Astrocyte of the spinal cord (primary cell): Measurements from ENCODE around the gene TWF2.

Experiments used
- DNase-seq: peaks from one replicate; pipeline ENCODE4 v3.0.0; 2011; ENCODE audit warnings: low read depth, low spot score
- H3K4me3 ChIP-seq: 2 replicates; pipeline ENCODE4 v1.5.1; 2011; ENCODE audit warnings: low read depth, mild to moderate bottlenecking, low read length, moderate library complexity
- CTCF ChIP-seq: IDR thresholded peaks from 2 replicates; pipeline ENCODE4 v1.5.1; 2012; ENCODE audit warnings: low read depth, mild to moderate bottlenecking, low read length, inconsistent platforms
- in situ Hi-C: cut with HindIII; loops from 2 replicates; pipeline ENCODE4 v1.10.0; 2017; ENCODE audit warnings: low sequenced_read_pairs

The TWF2 gene

DNA sequence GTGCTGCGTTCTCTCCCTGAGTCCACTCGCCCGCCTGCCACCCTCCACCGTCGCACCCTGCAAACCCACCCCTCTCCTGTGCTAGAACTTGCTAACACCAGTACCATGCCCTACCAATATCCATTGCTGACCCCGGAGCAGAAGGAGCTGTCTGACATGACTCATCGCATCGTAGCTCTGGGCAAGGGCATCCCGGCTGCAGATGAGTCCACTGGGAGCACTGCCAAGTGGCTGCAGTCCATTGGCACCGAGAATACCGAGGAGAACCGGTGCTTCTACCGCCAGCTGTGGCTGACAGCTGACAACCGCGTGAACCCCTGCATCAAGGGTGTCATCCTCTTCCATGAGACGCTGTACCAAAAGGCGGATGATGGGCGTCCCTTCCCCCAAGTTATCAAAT, 45.9 kb downstream of the TWF2 start:
- no peak overlapping the region for H3K4me3 ChIP-seq
- no peak for DNase-seq
- in situ Hi-C loops, result no loop called here
- TF ChIP-seq CTCF, result no peak

- in situ Hi-C loops, result no loop called here
- no peak for TF ChIP-seq CTCF
- no peak overlapping the region for H3K4me3 ChIP-seq
- no peak for DNase-seq
Measured at GRCh38 chr3:52191663-52192062, 47.3 kb downstream of the TWF2 start.

DNA sequence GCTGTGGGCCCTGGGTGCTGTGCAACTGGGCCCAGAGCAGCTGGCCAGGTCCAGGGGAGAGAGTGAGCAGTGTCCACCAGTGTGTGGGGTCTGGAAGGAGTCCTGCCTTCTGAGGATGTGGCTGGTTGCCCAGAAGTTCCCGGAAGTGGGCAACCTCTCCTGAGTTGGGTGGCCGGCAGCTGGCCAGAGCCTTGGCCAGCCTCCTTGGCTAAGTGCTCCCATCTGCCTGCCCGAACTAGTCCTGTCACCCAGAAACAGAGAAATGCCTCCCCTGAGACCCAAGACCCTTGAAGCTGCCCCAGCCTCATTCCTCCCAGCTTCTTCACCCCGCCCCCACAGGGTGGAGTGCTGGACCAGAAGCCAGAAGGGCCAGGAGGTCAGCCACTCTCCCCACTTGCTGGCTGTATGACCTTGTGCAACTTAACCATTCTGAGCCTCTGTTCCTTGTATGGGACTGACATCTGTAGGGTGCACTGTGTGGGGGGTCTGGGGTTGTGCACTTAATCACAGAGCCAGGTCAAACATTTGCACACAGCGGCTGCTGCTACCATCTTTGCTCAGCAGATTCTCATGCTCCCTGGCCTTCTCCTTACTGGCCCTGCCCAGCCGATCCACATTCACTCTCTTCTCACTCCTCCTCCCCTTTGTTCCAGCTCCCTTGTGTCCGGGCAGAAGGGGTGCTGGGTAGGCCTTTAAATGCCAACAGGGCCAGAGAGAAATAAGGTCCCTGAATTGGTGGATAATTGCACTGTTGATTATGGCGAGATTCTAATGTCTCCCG, 48.5 kb downstream of the TWF2 start:
- DNase-seq, result peak; percentile 49
- in situ Hi-C loops, result no loop called here
- no peak overlapping the region for H3K4me3 ChIP-seq
- no peak for TF ChIP-seq CTCF

DNA sequence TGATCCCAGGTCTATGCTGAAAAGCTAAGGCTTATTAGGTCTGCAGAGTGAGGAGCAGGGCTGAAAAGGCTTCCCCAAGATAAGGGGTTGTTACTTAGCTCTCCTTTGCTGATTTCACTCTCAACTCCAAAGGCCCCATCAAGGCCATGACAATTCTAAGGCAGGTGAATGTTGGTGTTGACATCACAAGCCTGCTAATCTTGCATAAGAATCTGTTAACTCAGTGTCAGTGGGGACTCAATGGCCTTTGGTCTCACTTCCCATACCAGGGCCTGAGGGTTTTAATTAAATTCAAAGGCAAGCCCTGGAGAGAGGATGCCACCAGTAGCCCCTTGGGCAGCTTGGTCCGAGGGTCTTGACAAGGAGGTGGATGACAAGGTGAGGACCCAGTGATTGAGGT, 50.4 kb downstream of the TWF2 start:
- no peak overlapping the region for H3K4me3 ChIP-seq
- no peak for TF ChIP-seq CTCF
- no peak for DNase-seq
- in situ Hi-C loops, result no loop called here

DNA sequence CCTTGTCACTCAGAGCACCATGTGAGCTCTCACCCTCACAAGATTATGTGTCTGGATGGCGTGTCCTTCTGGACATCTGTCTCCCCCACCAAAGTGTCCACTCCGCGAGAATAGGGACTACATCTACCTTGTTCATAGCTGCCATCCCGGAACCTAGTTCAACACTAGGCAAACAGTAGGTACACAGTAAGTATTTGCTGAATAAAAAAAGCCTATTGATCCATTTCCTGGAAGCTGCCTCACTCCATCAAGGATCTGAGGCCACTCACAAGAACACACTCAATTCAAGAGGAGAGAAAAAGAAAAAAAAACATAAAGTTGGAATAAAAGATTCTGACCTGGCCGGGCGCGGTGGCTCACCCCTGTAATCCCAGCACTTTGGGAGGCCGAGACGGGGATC, 52.2 kb downstream of the TWF2 start:
- TF ChIP-seq CTCF, result no peak
- no peak overlapping the region for H3K4me3 ChIP-seq
- in situ Hi-C loops, result no loop called here
- no peak for DNase-seq

GRCh38 chr3:52185837-52186236, 53.1 kb downstream of the TWF2 start:
- no peak overlapping the region for H3K4me3 ChIP-seq
- TF ChIP-seq CTCF, result no peak
- in situ Hi-C loops, result no loop called here
- DNase-seq, result no peak
